Osteoblast (primary cell): ENCODE results near the gene A4GALT. TPM values are rescaled to one million over a fixed set of nuclear protein-coding genes. Genes with fewer than 3 reads are reported as not detected.

Experiments
- DNase-seq: peaks from one replicate; pipeline ENCODE4 v3.0.0; 2011; ENCODE audit warnings: low spot score, mixed read lengths; ENCODE audit not compliant: insufficient read length; ENCODE audit errors: missing footprints
- H2AFZ ChIP-seq: 2 replicates; pipeline ENCODE4 v1.6.0; 2011; ENCODE audit warnings: mild to moderate bottlenecking, low read length
- H3K27ac ChIP-seq: 2 replicates; pipeline ENCODE4 v1.5.1; 2011; ENCODE audit warnings: mild to moderate bottlenecking, low read depth, low read length, moderate library complexity
- H3K27me3 ChIP-seq: 2 replicates; pipeline ENCODE4 v1.6.0; 2012; ENCODE audit warnings: mild to moderate bottlenecking, control low read depth, inconsistent platforms, low read length, moderate library complexity; ENCODE audit not compliant: insufficient read depth
- H3K36me3 ChIP-seq: 2 replicates; pipeline ENCODE4 v1.5.1; 2011; ENCODE audit warnings: mild to moderate bottlenecking, low read length, control low read depth, moderate library complexity; ENCODE audit not compliant: insufficient read depth
- H3K4me1 ChIP-seq: 2 replicates; pipeline ENCODE4 v1.5.1; 2011; ENCODE audit warnings: mild to moderate bottlenecking, low read length, control low read depth, moderate library complexity; ENCODE audit not compliant: insufficient read depth
- H3K4me2 ChIP-seq: 2 replicates; pipeline ENCODE4 v1.6.0; 2011; ENCODE audit warnings: mild to moderate bottlenecking, low read length; ENCODE audit not compliant: insufficient read depth
- H3K4me3 ChIP-seq: fragments of 200-600 bp; sonication (generic); 3 replicates; pipeline ENCODE4 v1.5.1; 2012; ENCODE audit warnings: mild to moderate bottlenecking, low read length, inconsistent platforms; ENCODE audit not compliant: insufficient read depth
- H3K79me2 ChIP-seq: 2 replicates; pipeline ENCODE4 v1.6.0; 2012; ENCODE audit warnings: mild to moderate bottlenecking, low read length, control low read depth, inconsistent platforms; ENCODE audit not compliant: insufficient read depth
- H3K9me3 ChIP-seq: 2 replicates; pipeline ENCODE4 v1.5.1; 2011; ENCODE audit warnings: low read depth, low read length, control low read depth
- H4K20me1 ChIP-seq: 2 replicates; pipeline ENCODE4 v1.6.0; 2012; ENCODE audit warnings: mild to moderate bottlenecking, low read length, control low read depth; ENCODE audit not compliant: insufficient read depth
- CTCF ChIP-seq: IDR thresholded peaks from 2 replicates; pipeline ENCODE4 v1.5.1; 2011; ENCODE audit warnings: mild to moderate bottlenecking, low read depth, low read length, moderate library complexity; ENCODE audit errors: extremely low read depth
- total RNA-seq: library from RNA; depleted of rRNA; stranded (reverse); fragments of >200 nt; gene quantifications from 2 replicates; pipeline ENCODE4 v1.2.3, GENCODE V29; 2012

The A4GALT gene
- total RNA-seq, 1 donor = 19.9 TPM

- Histone ChIP-seq H3K27me3 (no peaks in the 10 kb centered on the region), H2AFZ (no peak overlapping the region), H3K4me3 (no peak overlapping the region), H4K20me1 (peaks cover 6% of the 10 kb centered on the region), H3K4me1 (peaks cover 20% of the 10 kb centered on the region), H3K27ac (no peak overlapping the region), H3K79me2 (peaks cover 56% of the 10 kb centered on the region), H3K9me3 (peaks cover under 1% of the 10 kb centered on the region), H3K4me2 (no peak overlapping the region), H3K36me3 (no peaks in the 10 kb centered on the region)
- no peak for TF ChIP-seq CTCF
- DNase-seq = peak; percentile 65
Observed at GRCh38 chr22:42714768-42715390, 5.8 kb downstream of the A4GALT start.

GRCh38 chr22:42714308-42714707 lies 6.4 kb downstream of the A4GALT start:
- no peak overlapping the region for H3K27ac ChIP-seq
- H3K27me3 ChIP-seq = no peaks in the 10 kb centered on the region
- no peak overlapping the region for H3K4me3 ChIP-seq
- no peaks in the 10 kb centered on the region for H3K36me3 ChIP-seq
- no peak for TF ChIP-seq CTCF
- no peak overlapping the region for H2AFZ ChIP-seq
- peaks cover 2% of the 10 kb centered on the region for H3K9me3 ChIP-seq
- H4K20me1 ChIP-seq = peaks cover 2% of the 10 kb centered on the region
- H3K79me2 ChIP-seq = peaks cover 56% of the 10 kb centered on the region
- no peak overlapping the region for H3K4me2 ChIP-seq
- no peak for DNase-seq
- peaks cover 15% of the 10 kb centered on the region for H3K4me1 ChIP-seq

- peaks cover 2% of the 10 kb centered on the region for H3K9me3 ChIP-seq
- DNase-seq = peak; percentile 57
- H3K27me3 ChIP-seq = no peaks in the 10 kb centered on the region
- H3K4me2 ChIP-seq = no peak overlapping the region
- no peak for TF ChIP-seq CTCF
- H3K27ac ChIP-seq = no peak overlapping the region
- H3K36me3 ChIP-seq = no peaks in the 10 kb centered on the region
- peaks cover 56% of the 10 kb centered on the region for H3K79me2 ChIP-seq
- H3K4me1 ChIP-seq = peaks cover 10% of the 10 kb centered on the region
- H3K4me3 ChIP-seq = no peak overlapping the region
- no peak overlapping the region for H2AFZ ChIP-seq
- peaks cover 2% of the 10 kb centered on the region for H4K20me1 ChIP-seq
Observed at GRCh38 chr22:42711895-42712837, 8.5 kb downstream of the A4GALT start.

GRCh38 chr22:42711281-42711731 lies 9.4 kb downstream of the A4GALT start:
- H3K9me3 ChIP-seq = peaks cover 2% of the 10 kb centered on the region
- H3K27ac ChIP-seq = no peak overlapping the region
- H3K4me1 ChIP-seq = peaks cover 4% of the 10 kb centered on the region
- H3K36me3 ChIP-seq = no peaks in the 10 kb centered on the region
- DNase-seq = peak; percentile 88
- no peak for TF ChIP-seq CTCF
- H2AFZ ChIP-seq = no peak overlapping the region
- H4K20me1 ChIP-seq = no peaks in the 10 kb centered on the region
- H3K79me2 ChIP-seq = peaks cover 48% of the 10 kb centered on the region
- H3K4me2 ChIP-seq = no peak overlapping the region
- no peak overlapping the region for H3K4me3 ChIP-seq
- H3K27me3 ChIP-seq = no peaks in the 10 kb centered on the region
